ENCODE measurements around the gene ZNF598. TPM values are rescaled to one million over a fixed set of nuclear protein-coding genes. Genes with fewer than 3 reads are reported as not detected.

Gene ZNF598
- total RNA-seq, 1 experiment from 2014 or later = 22.9 TPM

Other genes with a start within 250 kb of the ZNF598 start
- 1.2 and 1.6 TPM in 2 replicates for gene NME3, start 238.3 kb downstream of the ZNF598 start, total RNA-seq (2014; rRNA removed; shearing (Covaris generic))
- gene EME2, start 237.0 kb downstream of the ZNF598 start, total RNA-seq (2014; rRNA removed; shearing (Covaris generic)) = 3.6 and 5.2 TPM in 2 replicates
- 55.3 and 60.7 TPM in 2 replicates for gene MRPS34, start 236.7 kb downstream of the ZNF598 start, total RNA-seq (2014; rRNA removed; shearing (Covaris generic))
- 9.6 and 12.4 TPM in 2 replicates for gene SPSB3, start 227.2 kb downstream of the ZNF598 start, total RNA-seq (2014; rRNA removed; shearing (Covaris generic))
- 45.0 and 55.3 TPM in 2 replicates for gene NUBP2, start 226.9 kb downstream of the ZNF598 start, total RNA-seq (2014; rRNA removed; shearing (Covaris generic))
- gene IGFALS, start 216.1 kb downstream of the ZNF598 start, total RNA-seq (2014; rRNA removed; shearing (Covaris generic)) = not detected in 2 replicates
- 14.6 and 15.0 TPM in 2 replicates for gene HAGH, start 183.0 kb downstream of the ZNF598 start, total RNA-seq (2014; rRNA removed; shearing (Covaris generic))
- gene FAHD1, start 182.6 kb downstream of the ZNF598 start, total RNA-seq (2014; rRNA removed; shearing (Covaris generic)) = 16.2 and 19.5 TPM in 2 replicates
- gene MEIOB, start 137.7 kb downstream of the ZNF598 start, total RNA-seq (2014; rRNA removed; shearing (Covaris generic)) = not detected in 2 replicates
- gene HS3ST6, start 91.4 kb downstream of the ZNF598 start, total RNA-seq (2014; rRNA removed; shearing (Covaris generic)) = not detected in 2 replicates
- gene MSRB1, start 66.6 kb downstream of the ZNF598 start, total RNA-seq (2014; rRNA removed; shearing (Covaris generic)) = 16.0 and 18.7 TPM in 2 replicates
- gene RPL3L, start 55.1 kb downstream of the ZNF598 start, total RNA-seq (2014; rRNA removed; shearing (Covaris generic)) = 0.32 and 0.56 TPM in 2 replicates
- gene NDUFB10, start 50.3 kb downstream of the ZNF598 start, total RNA-seq (2014; rRNA removed; shearing (Covaris generic)) = 157 and 169 TPM in 2 replicates
- gene RPS2, start 45.0 kb downstream of the ZNF598 start, total RNA-seq (2014; rRNA removed; shearing (Covaris generic)) = 4,297 and 4,417 TPM in 2 replicates
- not detected in 2 replicates for gene RNF151, start 43.0 kb downstream of the ZNF598 start, total RNA-seq (2014; rRNA removed; shearing (Covaris generic))
- gene TBL3, start 37.8 kb downstream of the ZNF598 start, total RNA-seq (2014; rRNA removed; shearing (Covaris generic)) = 30.6 and 31.8 TPM in 2 replicates
- gene NOXO1, start 28.4 kb downstream of the ZNF598 start, total RNA-seq (2014; rRNA removed; shearing (Covaris generic)) = 0.43 TPM in 1 of 2 replicates, not detected in the other
- 20.6 and 32.2 TPM in 2 replicates for gene GFER, start 25.6 kb downstream of the ZNF598 start, total RNA-seq (2014; rRNA removed; shearing (Covaris generic))
- 0.73 and 0.81 TPM in 2 replicates for gene SYNGR3, start 19.9 kb downstream of the ZNF598 start, total RNA-seq (2014; rRNA removed; shearing (Covaris generic))
- gene NPW, start 10.0 kb upstream of the ZNF598 start, total RNA-seq (2014; rRNA removed; shearing (Covaris generic)) = 1.6 TPM in 2 replicates
- gene NHERF2, start 17.1 kb upstream of the ZNF598 start, total RNA-seq (2014; rRNA removed; shearing (Covaris generic)) = 6.4 and 8.0 TPM in 2 replicates
- gene NTHL1, start 38.0 kb upstream of the ZNF598 start, total RNA-seq (2014; rRNA removed; shearing (Covaris generic)) = 16.6 and 17.5 TPM in 2 replicates
- 32.0 and 37.1 TPM in 2 replicates for gene TSC2, start 38.2 kb upstream of the ZNF598 start, total RNA-seq (2014; rRNA removed; shearing (Covaris generic))
- 47.1 and 51.9 TPM in 2 replicates for gene PKD1, start 126.1 kb upstream of the ZNF598 start, total RNA-seq (2014; rRNA removed; shearing (Covaris generic))
- 1.0 and 1.4 TPM in 2 replicates for gene RAB26, start 138.8 kb upstream of the ZNF598 start, total RNA-seq (2014; rRNA removed; shearing (Covaris generic))
- gene TRAF7, start 146.0 kb upstream of the ZNF598 start, total RNA-seq (2014; rRNA removed; shearing (Covaris generic)) = 34.5 and 35.9 TPM in 2 replicates
- gene CASKIN1, start 186.8 kb upstream of the ZNF598 start, total RNA-seq (2014; rRNA removed; shearing (Covaris generic)) = 0.13 and 0.24 TPM in 2 replicates
- gene MLST8, start 195.6 kb upstream of the ZNF598 start, total RNA-seq (2014; rRNA removed; shearing (Covaris generic)) = 28.8 and 32.8 TPM in 2 replicates
- 3.6 and 4.1 TPM in 2 replicates for gene BRICD5, start 201.0 kb upstream of the ZNF598 start, total RNA-seq (2014; rRNA removed; shearing (Covaris generic))
- 13.1 and 14.2 TPM in 2 replicates for gene PGP, start 205.0 kb upstream of the ZNF598 start, total RNA-seq (2014; rRNA removed; shearing (Covaris generic))
- gene E4F1, start 213.8 kb upstream of the ZNF598 start, total RNA-seq (2014; rRNA removed; shearing (Covaris generic)) = 18.6 and 19.6 TPM in 2 replicates
- 0.96 and 1.7 TPM in 2 replicates for gene DNASE1L2, start 226.6 kb upstream of the ZNF598 start, total RNA-seq (2014; rRNA removed; shearing (Covaris generic))
- 25.0 and 27.0 TPM in 2 replicates for gene ECI1, start 241.8 kb upstream of the ZNF598 start, total RNA-seq (2014; rRNA removed; shearing (Covaris generic))

Measured in SJCRH30 (cell line).